LNCaP clone FGC (cell line): ENCODE measurements around the gene LDLRAD4.
"Not testable (repeated sequence)": the region's sequence is repeated elsewhere in the genome, so short reads cannot be mapped to it uniquely, and the experiment has no call there.

Experiments
- DNase-seq: peaks from one replicate; pipeline ENCODE4 v3.0.0-alpha.2; 2011; ENCODE audit warnings: low read depth
- H3K4me3 ChIP-seq: 2 replicates; pipeline ENCODE4 v1.5.1; 2011; ENCODE audit warnings: mild to moderate bottlenecking, low read depth, low read length, control low read depth
- CTCF ChIP-seq: IDR thresholded peaks from 2 replicates; pipeline ENCODE4 v1.5.1; 2012; ENCODE audit warnings: mild to moderate bottlenecking; ENCODE audit not compliant: control insufficient read depth, insufficient read depth; ENCODE audit errors: extremely low read depth

The LDLRAD4 gene

GRCh38 chr18:13471971-13472628, 253.5 kb downstream of the LDLRAD4 start:
- DNase-seq = no peak
- no peak overlapping the region for H3K4me3 ChIP-seq
- no peak for TF ChIP-seq CTCF

- no peak for TF ChIP-seq CTCF
- no peak for DNase-seq
- no peak overlapping the region for H3K4me3 ChIP-seq
These were observed 255.2 kb downstream of the LDLRAD4 start for GRCh38 chr18:13473751-13474150.

GRCh38 chr18:13474336-13474735, 255.8 kb downstream of the LDLRAD4 start:
- TF ChIP-seq CTCF = no peak
- H3K4me3 ChIP-seq = no peak overlapping the region
- no peak for DNase-seq

- no peak for DNase-seq
- TF ChIP-seq CTCF = no peak
- no peak overlapping the region for H3K4me3 ChIP-seq
These were observed 256.5 kb downstream of the LDLRAD4 start for GRCh38 chr18:13474907-13475545.

- DNase-seq, H3K4me3 ChIP-seq: not testable (repeated sequence)
These were observed 257.8 kb downstream of the LDLRAD4 start for GRCh38 chr18:13476312-13476711.

GRCh38 chr18:13477147-13477683, 258.7 kb downstream of the LDLRAD4 start:
- no peak overlapping the region for H3K4me3 ChIP-seq
- no peak for TF ChIP-seq CTCF
- DNase-seq = no peak

- H3K4me3 ChIP-seq = no peak overlapping the region
- TF ChIP-seq CTCF = no peak
- DNase-seq = no peak
These were observed 262.2 kb downstream of the LDLRAD4 start for GRCh38 chr18:13480571-13481255.
